Astrocyte (in vitro differentiated cells and primary cell): ENCODE data around the gene BMPER.

Experiments used
- EZH2 ChIP-seq: IDR thresholded peaks from 2 replicates; pipeline ENCODE4 v1.6.1; 2012; ENCODE audit warnings: mild to moderate bottlenecking, low read length, inconsistent platforms; ENCODE audit not compliant: insufficient read depth
- TF ChIP-seq, protein P1 (sequence below): IDR thresholded peaks from 2 replicates; pipeline ENCODE4 v1.5.1; 2011; ENCODE audit warnings: low read depth, mild to moderate bottlenecking, inconsistent platforms, low read length, moderate library complexity; ENCODE audit not compliant: insufficient read depth

GRCh38 chr7:34139086-34139485 is 233.7 kb downstream of the BMPER start:
- no peak for TF ChIP-seq EZH2
- TF ChIP-seq, protein P1, sequence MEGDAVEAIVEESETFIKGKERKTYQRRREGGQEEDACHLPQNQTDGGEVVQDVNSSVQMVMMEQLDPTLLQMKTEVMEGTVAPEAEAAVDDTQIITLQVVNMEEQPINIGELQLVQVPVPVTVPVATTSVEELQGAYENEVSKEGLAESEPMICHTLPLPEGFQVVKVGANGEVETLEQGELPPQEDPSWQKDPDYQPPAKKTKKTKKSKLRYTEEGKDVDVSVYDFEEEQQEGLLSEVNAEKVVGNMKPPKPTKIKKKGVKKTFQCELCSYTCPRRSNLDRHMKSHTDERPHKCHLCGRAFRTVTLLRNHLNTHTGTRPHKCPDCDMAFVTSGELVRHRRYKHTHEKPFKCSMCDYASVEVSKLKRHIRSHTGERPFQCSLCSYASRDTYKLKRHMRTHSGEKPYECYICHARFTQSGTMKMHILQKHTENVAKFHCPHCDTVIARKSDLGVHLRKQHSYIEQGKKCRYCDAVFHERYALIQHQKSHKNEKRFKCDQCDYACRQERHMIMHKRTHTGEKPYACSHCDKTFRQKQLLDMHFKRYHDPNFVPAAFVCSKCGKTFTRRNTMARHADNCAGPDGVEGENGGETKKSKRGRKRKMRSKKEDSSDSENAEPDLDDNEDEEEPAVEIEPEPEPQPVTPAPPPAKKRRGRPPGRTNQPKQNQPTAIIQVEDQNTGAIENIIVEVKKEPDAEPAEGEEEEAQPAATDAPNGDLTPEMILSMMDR = no peak
